Epithelial cell of proximal tubule (primary cell): ENCODE results near the gene TIMM13. TPM values are rescaled to one million over a fixed set of nuclear protein-coding genes. Genes with fewer than 3 reads are reported as not detected.
"Not testable (repeated sequence)": the region's sequence is repeated elsewhere in the genome, so short reads cannot be mapped to it uniquely, and the experiment has no call there.

Source experiments
- DNase-seq: peaks from one replicate; pipeline ENCODE4 v3.0.0-alpha.2; 2011; ENCODE audit warnings: low read depth
- H3K4me3 ChIP-seq: 2 replicates; pipeline ENCODE4 v1.5.1; 2011; ENCODE audit warnings: low read depth, mild to moderate bottlenecking, low read length
- CTCF ChIP-seq: conservative IDR thresholded peaks from 2 replicates; pipeline ENCODE4 v1.5.1; 2012; ENCODE audit warnings: low read depth, mild to moderate bottlenecking, low read length
- total RNA-seq: library from RNA; depleted of rRNA; stranded (reverse); fragments of >200 nt; gene quantifications from 2 replicates; pipeline ENCODE4 v1.2.3, GENCODE V29; 2015

The TIMM13 gene
- total RNA-seq, 1 donor from 2014 or later, result 100 TPM

- TF ChIP-seq CTCF, result no peak
- no peak overlapping the region for H3K4me3 ChIP-seq
- no peak for DNase-seq
Measured at GRCh38 chr19:2423071-2423914, 4.1 kb downstream of the TIMM13 start.

DNA sequence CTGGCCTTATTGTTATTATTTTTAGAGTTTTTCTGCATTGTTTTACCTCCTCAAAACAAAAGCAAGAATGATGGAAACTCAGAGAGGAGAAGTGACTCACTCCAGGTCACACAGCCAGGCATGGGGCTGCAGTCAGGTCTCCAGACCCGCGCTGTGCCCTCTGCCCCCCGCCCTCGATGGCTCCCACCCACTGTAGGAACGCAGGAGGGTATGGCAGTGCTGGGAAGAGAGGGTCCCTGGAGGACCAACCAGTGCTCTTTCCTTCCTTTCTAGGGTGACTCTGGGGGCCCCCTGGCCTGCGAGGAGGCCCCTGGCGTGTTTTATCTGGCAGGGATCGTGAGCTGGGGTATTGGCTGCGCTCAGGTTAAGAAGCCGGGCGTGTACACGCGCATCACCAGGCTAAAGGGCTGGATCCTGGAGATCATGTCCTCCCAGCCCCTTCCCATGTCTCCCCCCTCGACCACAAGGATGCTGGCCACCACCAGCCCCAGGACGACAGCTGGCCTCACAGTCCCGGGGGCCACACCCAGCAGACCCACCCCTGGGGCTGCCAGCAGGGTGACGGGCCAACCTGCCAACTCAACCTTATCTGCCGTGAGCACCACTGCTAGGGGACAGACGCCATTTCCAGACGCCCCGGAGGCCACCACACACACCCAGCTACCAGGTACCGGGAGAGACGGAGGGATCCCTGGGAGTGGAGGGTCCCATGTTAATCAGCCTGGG is 5.6 kb downstream of the TIMM13 start:
- no peak for TF ChIP-seq CTCF
- DNase-seq, result no peak
- H3K4me3 ChIP-seq, result no peak overlapping the region

DNA sequence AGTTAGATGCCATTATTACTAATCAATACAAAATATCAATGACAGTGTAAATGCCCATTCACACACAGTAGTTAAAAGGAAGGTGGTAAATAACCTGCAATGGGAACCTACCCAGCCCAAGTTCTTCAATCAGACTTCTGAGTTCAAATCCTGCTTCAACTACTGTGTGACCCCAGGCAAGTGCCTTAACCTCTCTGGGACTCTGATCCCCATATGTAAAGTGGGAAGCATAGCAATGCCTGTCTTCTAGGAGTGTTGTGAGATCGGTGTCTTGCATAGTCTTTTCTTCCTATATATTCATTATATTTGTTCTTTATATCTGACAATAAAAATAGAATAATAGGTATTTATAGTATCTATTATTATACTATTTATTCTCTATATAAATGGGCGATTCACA is 6.9 kb downstream of the TIMM13 start:
- no peak for DNase-seq
- TF ChIP-seq CTCF, result no peak
- H3K4me3 ChIP-seq, result no peak overlapping the region

DNA sequence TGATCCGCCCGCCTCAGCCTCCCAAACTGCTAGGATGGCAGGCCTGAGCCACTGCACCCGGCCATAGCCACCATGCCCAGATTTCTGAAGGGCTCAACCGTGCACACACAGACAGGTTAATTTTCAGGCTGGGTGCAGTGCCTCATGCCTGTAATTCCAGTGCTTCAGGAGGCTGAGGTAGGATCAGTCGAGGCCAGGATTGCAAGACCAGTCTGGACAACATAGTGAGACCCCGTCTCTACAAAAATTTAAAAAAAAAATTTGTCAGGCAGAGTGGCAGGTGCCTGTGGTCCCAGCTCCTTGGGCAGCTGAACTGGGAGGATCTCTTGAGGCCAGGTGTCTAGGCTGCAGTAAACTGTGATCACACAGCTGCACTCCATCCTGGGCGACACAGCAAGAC is 7.6 kb downstream of the TIMM13 start:
- TF ChIP-seq CTCF, result no peak
- H3K4me3 ChIP-seq, result no peak overlapping the region
- no peak for DNase-seq

- DNase-seq, result no peak
- TF ChIP-seq CTCF, result no peak
- no peak overlapping the region for H3K4me3 ChIP-seq
Measured at GRCh38 chr19:2417881-2418406, 9.4 kb downstream of the TIMM13 start.

DNA sequence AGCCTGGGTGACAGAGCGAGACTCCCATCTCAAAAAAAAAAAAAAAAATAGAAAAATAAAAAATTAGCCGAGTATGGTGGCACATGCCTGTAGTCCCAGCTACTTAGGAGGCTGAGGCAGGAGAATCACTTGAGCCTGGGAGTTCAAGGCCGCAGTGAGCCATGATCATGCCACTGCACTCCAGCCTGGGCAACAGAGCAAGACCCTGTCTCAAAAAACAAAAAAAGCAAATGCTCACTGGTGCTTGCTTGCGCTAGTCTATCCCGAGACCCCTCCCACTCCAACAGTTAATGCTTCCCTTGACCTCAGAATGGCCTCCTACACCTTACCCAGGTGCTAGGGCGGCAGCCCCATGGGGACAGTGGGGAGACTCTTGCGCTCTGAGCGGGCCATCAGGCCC is 9.9 kb downstream of the TIMM13 start:
- not testable (repeated sequence) for H3K4me3 ChIP-seq, DNase-seq

- no peak for TF ChIP-seq CTCF
- no peak for DNase-seq
- no peak overlapping the region for H3K4me3 ChIP-seq
Measured at GRCh38 chr19:2416321-2417097, 10.9 kb downstream of the TIMM13 start.
